ENCODE results near the gene MT1B.
"Not testable (repeated sequence)": the region's sequence is repeated elsewhere in the genome, so short reads cannot be mapped to it uniquely, and the experiment has no call there.

The MT1B gene

GRCh38 chr16:56639045-56639444, 12.6 kb upstream of the MT1B start:
- DNase-seq = no peak

DNA sequence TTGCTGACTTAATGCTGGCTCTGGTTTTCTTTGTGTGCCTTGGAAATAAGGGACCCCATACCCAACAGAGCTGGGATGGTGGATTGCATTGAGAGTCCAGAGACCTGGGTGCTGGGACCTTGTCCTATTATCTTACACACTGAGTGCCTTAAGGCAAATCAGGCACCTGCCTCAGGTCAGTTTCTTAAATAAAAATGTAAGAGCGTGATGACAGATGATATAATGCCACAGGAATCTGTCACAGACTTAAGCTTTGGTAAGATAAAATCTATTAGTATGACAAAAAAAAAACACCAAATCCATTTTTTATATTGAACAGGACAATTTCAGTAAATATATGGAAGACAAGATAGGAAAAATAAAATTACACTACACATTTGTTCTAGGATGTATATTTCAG, 11.6 kb upstream of the MT1B start:
- no peak for DNase-seq

DNA sequence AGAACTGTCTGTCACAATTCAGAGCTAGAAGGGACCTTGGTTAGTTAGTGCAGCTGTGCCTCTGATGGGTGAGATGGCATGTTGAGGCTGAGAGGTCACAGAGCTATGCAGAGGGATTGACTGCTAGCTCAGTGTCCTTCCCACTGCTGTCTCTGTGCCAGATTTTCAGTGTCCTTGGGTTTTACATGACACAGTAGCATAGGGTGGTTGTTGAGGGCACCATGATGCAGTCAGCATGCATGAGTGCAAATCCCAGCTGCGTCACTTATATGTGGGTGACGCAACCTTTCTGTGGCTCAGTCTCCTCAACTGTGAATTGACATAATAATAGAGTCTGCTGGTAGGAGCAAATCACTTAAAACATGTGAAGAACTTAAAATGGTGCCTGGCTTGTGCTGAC, 10.5 kb upstream of the MT1B start:
- no peak for DNase-seq

GRCh38 chr16:56643080-56643778, 8.5 kb upstream of the MT1B start:
- no peak for DNase-seq

GRCh38 chr16:56643833-56644232, 7.9 kb upstream of the MT1B start:
- DNase-seq = no peak

DNA sequence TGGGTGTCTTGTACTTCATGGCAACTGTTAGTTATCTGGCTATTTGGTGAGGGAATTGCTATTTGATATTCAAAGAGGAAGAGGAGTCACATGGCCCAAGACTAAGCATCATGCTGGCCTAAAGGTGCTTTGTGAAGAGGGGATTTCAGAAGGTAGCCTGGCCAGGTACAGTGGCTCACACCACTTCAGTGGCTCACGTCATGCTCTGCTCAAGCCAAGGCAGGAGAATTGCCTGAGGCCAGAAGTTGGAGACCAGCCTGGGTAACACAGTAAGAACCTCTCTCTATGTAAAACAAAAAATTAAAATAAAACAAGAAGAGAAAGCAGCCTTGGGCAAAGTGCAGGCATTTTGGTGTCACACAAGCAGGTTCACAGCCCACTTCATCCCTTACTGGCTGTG, 6.4 kb upstream of the MT1B start:
- no peak for DNase-seq

DNA sequence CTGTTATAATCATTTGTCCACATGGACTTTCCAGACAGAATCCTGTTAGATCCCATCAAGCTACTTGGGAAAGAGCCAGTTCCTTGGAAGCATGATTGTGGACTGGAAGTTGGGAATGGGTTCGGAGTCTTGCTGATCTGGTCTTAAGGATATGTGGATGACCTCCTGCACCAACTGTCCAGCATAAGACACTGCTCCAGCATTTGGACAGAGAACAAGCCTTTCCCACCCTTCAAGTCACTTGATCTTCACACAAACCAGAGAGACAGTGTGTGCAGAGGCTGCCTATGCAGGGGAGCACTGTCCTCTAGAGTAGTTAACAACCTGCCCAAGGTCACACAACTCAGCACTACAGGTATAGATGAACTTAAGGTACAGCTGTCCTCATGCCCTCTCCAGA, 5.8 kb upstream of the MT1B start:
- no peak for DNase-seq

- no peak for DNase-seq
Observed at GRCh38 chr16:56647641-56648431, 3.9 kb upstream of the MT1B start.

- DNase-seq = no peak
Observed at GRCh38 chr16:56649271-56649670, 2.4 kb upstream of the MT1B start.

- DNase-seq = peak in 1 of 3 experiments; percentile 30
Observed at GRCh38 chr16:56649820-56650219, 1.9 kb upstream of the MT1B start.

DNA sequence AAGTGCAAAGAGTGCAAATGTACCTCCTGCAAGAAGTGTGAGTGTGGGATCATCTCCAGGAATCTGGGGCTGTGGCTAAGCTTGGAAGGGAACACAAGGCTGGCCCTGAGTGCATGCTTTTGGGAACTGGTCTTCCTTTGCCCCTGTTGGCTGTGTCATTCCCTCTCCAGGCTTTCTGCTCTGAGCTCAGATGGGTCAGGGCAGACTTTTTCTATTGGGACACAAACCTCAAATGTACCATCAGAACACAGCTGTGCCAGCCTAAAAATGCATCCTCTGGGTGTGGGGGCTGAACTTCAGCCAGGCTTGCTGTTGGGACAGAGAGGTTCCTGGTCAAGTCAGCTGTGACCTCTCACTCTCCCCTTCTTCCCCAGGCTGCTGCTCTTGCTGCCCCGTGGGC, 914 bp downstream of the MT1B start:
- no peak for DNase-seq

DNA sequence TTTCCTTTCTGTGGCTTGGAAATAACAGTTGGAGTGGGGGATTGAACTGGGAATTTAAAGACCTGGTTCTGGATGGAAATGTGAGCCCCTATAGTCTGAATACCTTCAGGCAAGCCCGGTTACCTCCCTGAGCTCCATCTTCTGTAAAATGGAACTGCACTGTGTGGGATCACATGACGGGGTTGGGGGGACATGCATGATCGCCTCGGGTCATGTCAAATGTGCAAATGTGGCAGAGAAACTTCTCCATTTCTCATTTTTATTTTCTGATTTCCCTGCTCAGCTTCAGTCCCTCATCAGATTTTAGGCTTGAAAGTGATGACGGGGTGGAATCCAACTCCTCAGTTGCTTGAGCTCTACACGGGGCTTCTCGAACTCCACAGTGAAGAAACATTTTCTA, 1.5 kb downstream of the MT1B start:
- no peak for DNase-seq

GRCh38 chr16:56657555-56658326, 6.1 kb downstream of the MT1B start, which contains the start of gene MT1F:
Gene MT1F (plus strand): TSS chr16:56657959. CDS start chr16:56658059, 100 bp downstream.
- peak in 2 of 3 experiments; percentile 21 to 57 for DNase-seq

GRCh38 chr16:56658327-56658875, 6.7 kb downstream of the MT1B start:
- peak in 2 of 3 experiments; percentile 19 to 25 for DNase-seq

- DNase-seq = peak in 1 of 3 experiments; percentile 4
Observed at GRCh38 chr16:56662357-56663354, 11.0 kb downstream of the MT1B start.

DNA sequence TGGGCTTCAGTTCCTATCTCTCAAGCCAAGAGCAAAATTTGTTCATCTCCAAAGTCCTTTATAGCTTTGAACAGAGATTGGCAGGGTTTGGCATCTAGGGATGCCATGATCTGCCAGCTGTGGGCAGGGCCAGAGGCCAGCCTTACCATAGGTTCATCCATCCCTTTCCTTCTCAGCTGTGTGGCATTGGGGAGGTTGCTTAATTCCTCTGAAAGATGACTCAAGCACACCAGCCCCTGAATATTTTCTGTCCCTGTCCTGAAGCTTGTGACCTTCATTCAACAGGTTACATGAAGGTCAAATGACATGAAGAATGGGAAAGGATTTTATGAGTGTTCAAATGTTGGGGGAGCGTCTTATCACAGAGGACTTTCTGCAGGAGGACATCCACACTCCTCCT, 12.8 kb downstream of the MT1B start:
- no peak for DNase-seq

GRCh38 chr16:56665286-56666261, 13.9 kb downstream of the MT1B start:
- DNase-seq = not testable (repeated sequence)

- no peak for DNase-seq
Observed at GRCh38 chr16:56667581-56668571, 16.2 kb downstream of the MT1B start, which contains the start of gene MT1G. Gene MT1G (minus strand): TSS chr16:56668065. CDS start chr16:56667993, 72 bp downstream.
